Dedifferentiated amniotic fluid mesenchymal stem cell (primary cell): Measurements from ENCODE around the gene MUSTN1.
A peak's percentile ranks its signal among the peaks of the same experiment; 100 is the strongest.

Experiments
- DNase-seq: peaks from one replicate; pipeline ENCODE4 v3.0.0-alpha.2; 2016; ENCODE audit errors: extremely low spot score

MUSTN1 gene

DNA sequence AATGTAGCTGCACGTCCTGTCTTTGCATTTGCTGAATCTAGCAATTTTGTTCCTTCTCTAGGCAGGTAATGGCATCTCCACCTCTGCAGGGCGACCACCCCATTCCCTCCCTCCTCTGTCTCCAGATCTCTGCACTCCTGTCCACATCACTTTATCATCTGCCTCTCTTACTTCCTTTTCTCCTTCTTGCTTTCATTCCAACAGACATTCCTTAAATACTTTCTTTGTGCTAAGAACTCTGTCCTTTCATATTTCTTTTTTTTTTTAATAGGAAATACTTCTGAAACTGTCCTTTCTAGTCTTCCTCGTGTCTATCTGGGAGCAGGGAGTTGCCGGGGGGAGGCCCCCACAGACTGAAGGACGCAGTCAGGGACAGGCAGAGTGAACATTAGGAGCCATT is 33.0 kb downstream of the MUSTN1 start:
- peak; percentile 15 for DNase-seq

- no peak for DNase-seq
These were observed 34.7 kb downstream of the MUSTN1 start for GRCh38 chr3:52800079-52800478.

DNA sequence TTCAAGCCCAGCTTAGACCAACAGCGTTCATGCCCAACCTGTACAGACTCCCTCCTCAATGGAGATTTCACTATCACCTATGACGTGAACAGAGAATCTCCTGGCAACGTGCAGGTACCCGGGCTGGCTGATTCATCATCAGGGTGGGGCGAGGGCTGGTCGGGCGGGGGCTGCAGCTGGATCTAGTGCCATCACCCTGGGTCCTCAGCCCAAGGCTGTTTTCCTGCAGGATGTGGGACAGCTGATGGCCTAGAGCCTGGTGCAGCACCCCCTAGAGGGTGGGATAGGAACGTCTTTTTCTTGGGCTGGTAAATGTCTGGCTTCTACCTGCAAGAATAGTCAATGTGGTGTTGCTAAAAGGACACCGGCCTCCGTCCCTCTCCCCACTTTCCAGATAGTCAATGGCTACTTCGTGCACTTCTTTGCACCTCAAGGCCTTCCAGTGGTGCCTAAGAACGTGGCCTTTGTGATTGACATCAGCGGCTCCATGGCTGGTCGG is 35.8 kb downstream of the MUSTN1 start:
- no peak for DNase-seq

- no peak for DNase-seq
These were observed 36.3 kb downstream of the MUSTN1 start for GRCh38 chr3:52798376-52798977.

- DNase-seq, result no peak
These were observed 38.4 kb downstream of the MUSTN1 start for GRCh38 chr3:52796411-52796810.

DNA sequence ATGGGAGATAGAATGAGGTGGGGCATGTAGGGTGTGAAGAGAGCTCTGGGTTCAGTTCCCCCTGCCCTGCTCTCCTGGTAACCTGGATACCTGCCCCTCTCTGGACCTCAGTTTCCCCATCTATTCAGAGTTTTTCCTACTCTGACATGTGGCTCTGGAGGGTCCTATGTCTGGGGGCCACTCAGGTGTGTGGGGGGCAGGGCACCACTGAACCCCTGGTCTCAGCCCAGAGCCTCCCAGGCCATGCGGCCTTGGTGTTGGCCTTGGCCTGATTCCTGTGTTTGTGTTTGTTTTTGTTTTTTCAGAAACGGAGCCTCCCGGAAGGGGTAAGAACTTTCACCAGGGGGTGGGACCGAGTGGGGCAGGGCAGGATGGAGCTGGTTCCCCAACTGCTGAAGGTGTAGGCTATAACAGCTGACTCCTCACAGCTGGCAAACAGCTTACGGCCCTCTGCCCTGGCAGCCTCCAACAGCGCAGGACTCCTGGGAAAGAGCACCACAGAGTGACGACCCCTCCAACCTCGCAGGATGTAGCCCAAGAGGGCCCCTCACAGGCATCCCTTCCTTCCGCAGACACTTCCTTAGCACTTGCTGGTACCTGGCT is 39.4 kb downstream of the MUSTN1 start:
- DNase-seq, result no peak

GRCh38 chr3:52794612-52795099 is 40.2 kb downstream of the MUSTN1 start, which contains the start of gene ITIH3:
Gene ITIH3, plus strand, starts transcription at chr3:52794796. Its CDS starts 8 bp downstream, at chr3:52794804.
- no peak for DNase-seq

DNA sequence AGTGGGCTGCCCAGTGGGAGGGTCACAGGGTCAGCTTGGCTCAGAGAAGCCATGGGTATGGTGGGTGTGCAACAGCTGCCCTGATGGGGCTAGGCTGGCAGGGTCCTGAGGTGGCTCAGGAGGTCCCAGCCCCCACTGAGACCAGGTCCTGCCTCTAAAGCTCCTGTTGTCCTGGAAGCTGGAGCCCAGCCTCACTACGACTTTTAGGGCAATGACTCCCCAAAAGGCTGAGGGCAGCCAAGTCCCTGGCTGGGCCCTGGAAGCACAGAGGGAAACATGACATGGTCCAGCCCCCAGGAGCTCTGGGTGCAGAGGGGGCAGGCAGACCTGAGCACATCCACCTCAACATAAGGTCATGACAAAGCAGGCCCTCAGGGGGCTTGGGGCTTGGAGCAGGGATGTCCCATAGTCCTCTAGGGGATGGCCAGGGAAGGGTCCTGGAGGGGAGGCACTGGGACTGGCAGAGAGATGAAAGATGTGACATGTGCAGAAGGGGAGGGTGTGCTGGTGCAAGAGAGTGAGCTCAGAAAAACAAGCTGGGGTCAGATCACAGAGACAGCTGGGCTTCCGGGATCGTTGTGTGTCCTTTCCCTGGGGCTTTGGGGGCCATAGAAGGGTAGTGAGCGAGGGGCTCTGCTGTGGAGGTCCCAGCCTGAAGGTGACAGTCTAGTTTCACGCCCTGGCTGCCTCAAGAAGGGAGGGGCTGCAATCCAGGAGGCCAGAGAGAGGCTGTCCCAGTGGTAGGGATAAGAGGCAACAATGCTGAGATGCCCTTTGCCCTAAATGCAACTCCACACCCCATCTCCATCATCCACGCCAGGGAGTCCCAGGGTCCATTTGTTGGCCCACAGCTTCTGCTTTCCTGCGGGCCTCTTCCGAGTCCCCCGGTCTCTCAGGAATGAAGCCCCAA is 40.9 kb downstream of the MUSTN1 start:
- DNase-seq, result no peak

- no peak for DNase-seq
These were observed 41.7 kb downstream of the MUSTN1 start for GRCh38 chr3:52792961-52793695.

DNA sequence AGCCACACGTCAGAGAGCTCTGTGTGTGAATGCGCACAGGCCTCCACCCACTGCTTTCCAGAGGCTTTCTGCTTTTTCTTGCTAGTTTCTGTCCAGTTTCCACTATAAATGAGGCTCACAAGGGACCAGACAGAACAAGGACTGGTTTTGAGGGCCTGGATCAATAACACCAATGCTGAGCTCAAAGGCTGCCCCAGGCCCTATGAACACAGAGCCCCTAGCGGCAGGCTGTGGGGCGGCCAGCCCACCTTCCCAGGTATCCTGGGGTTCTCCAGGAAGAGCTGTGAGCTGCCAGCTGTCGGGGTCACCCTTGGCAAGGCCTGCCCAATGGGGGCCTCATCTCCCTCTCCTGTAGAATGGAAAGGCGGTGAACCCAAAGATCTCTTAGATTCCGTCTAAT is 42.4 kb downstream of the MUSTN1 start:
- DNase-seq, result no peak

DNA sequence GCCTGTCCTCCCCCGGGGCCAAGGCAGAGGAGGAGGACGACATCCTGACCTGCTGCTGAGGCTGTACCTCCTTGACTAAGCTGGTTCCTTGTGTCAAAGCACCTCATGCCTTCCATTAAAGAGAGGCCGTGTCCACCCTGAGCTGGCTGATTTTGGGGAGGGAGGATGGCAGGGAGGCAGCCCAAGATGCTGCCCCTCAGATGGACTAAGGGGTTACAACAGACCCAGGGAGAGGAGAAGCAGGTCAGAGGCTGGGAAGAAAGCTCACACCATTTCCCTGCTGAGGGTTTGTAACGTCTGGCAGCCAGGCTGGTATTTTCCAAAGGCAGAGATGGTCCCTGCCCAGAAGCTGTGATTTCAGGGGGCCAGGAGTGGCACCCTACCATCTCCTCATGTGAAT is 42.9 kb downstream of the MUSTN1 start:
- no peak for DNase-seq

- DNase-seq, result no peak
These were observed 43.5 kb downstream of the MUSTN1 start for GRCh38 chr3:52791366-52791765.

DNA sequence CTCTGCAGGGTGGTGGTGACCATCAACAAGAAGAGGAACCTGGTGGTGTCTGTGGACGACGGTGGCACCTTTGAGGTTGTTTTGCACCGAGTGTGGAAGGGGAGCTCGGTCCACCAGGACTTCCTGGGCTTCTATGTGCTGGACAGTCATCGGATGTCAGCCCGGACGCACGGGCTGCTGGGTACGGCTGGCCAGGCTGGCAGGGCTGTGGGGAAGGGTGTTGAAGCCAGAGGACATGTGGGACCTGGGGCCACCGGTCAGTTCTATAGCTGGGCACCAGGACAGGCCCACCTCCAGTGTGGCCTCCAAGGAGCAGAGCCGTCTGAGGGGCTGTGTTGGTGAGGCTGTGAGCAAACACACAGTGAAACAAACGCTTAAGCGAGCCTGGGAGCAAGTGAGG is 44.1 kb downstream of the MUSTN1 start:
- DNase-seq, result no peak

GRCh38 chr3:52790337-52790736 is 44.5 kb downstream of the MUSTN1 start:
- no peak for DNase-seq

- DNase-seq, result no peak
These were observed 45.1 kb downstream of the MUSTN1 start for GRCh38 chr3:52789746-52790040.

DNA sequence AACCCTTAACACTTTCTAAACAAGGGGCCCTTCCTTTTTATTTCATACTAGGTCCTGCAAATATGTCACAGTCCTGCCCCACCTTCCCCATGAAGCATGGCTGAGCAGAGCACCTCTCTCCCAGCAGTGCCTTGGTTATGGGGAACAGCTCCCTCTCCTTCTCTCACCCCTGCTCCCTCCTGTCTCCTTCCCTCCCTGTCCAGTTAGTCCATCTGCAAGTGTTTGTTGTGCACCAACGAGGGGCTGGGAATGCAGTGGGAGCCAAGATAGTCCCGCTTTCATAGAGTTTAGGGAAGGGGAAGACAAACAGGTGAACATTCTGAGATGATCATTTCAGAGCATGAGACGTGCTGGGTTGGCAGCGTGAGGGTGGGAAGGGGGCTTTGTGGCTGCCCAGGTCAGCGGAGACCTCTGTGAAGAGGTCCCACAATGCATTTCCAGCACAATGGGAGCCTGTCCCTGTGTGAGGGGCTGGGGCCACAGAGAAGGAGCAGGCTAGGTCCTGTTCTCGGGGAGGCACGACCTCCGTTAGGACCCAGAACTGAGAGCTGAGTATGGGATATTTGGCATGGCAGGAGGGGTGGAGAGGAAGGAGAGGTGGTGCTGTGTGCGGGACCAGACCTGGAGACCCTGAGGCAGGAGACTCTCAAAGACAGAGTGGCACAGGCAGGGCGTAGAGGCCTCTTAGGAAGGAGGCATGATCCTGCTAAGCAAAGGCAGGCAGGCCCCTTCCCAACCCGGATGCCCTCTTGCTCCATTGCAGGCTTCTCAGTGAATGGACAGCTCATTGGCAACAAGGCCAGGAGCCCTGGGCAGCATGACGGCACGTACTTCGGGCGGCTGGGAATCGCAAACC is 45.7 kb downstream of the MUSTN1 start:
- no peak for DNase-seq

GRCh38 chr3:52787672-52788625 is 46.9 kb downstream of the MUSTN1 start:
- DNase-seq, result no peak

DNA sequence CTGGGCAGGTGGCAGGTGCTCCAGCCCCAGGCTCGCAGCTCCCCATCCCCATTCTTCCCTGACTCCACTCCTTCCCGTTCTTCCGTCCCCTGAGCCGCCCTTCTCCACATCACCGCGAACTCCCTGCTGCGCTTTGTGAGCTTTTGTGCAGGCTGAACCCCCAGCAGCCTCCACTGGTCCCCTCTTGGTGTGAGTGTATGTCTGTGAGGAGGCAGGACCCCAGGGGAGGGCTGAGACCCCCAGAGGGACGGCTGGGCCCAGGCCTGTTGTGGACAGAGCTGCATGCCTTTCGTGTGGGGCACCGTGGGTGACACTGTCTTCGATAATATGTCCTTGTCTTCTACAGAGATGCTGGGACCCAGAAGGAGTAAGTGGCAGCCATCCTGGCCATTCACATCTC is 47.6 kb downstream of the MUSTN1 start:
- DNase-seq, result no peak

- no peak for DNase-seq
These were observed 48.2 kb downstream of the MUSTN1 start for GRCh38 chr3:52786330-52787215.
